Astrocyte (in vitro differentiated cells and primary cell): Measurements from ENCODE around the gene LRRC55. TPM values are rescaled to one million over a fixed set of nuclear protein-coding genes. Genes with fewer than 3 reads are reported as not detected.
"Not testable (repeated sequence)": the region's sequence is repeated elsewhere in the genome, so short reads cannot be mapped to it uniquely, and the experiment has no call there.

ENCODE experiments used
- DNase-seq: peaks from one replicate; pipeline ENCODE4 v3.0.0-alpha.2; 2010; ENCODE audit warnings: low read depth
- FAIRE-seq: peaks from 2 replicates; lab custom pipeline; 2011; peaks lifted over from hg19 to GRCh38; lab: Jason Lieb, UNC
- H2AFZ ChIP-seq: 2 replicates; pipeline ENCODE4 v1.6.0; 2012; ENCODE audit warnings: low read depth, low read length, inconsistent platforms
- H3K27ac ChIP-seq: 2 replicates; pipeline ENCODE4 v1.5.1; 2011; ENCODE audit warnings: low read depth, low read length, inconsistent platforms
- H3K27me3 ChIP-seq: 2 replicates; pipeline ENCODE4 v1.6.0; 2011; ENCODE audit warnings: low read length, inconsistent platforms; ENCODE audit not compliant: insufficient read depth
- H3K36me3 ChIP-seq: 2 replicates; pipeline ENCODE4 v1.5.1; 2011; ENCODE audit warnings: low read length, inconsistent platforms; ENCODE audit not compliant: insufficient read depth
- H3K4me1 ChIP-seq: 2 replicates; pipeline ENCODE4 v1.5.1; 2011; ENCODE audit warnings: low read length, inconsistent platforms; ENCODE audit not compliant: insufficient read depth
- H3K4me2 ChIP-seq: 2 replicates; pipeline ENCODE4 v1.6.0; 2012; ENCODE audit warnings: low read length, inconsistent platforms
- H3K4me3 ChIP-seq: 2 replicates; pipeline ENCODE4 v1.5.1; 2011; ENCODE audit warnings: low read depth, mild to moderate bottlenecking, low read length, inconsistent platforms; ENCODE audit not compliant: insufficient read depth
- H3K79me2 ChIP-seq: 2 replicates; pipeline ENCODE4 v1.6.0; 2012; ENCODE audit warnings: mild to moderate bottlenecking, low read length, inconsistent platforms; ENCODE audit not compliant: insufficient read depth
- H3K9ac ChIP-seq: 2 replicates; pipeline ENCODE4 v1.6.0; 2012; ENCODE audit warnings: mild to moderate bottlenecking, low read length, inconsistent platforms
- H3K9me3 ChIP-seq: 2 replicates; pipeline ENCODE4 v1.5.1; 2012; ENCODE audit warnings: low read depth, mild to moderate bottlenecking, low read length, inconsistent platforms; ENCODE audit not compliant: insufficient read depth
- H4K20me1 ChIP-seq: 2 replicates; pipeline ENCODE4 v1.6.0; 2012; ENCODE audit warnings: low read length, inconsistent platforms; ENCODE audit not compliant: insufficient read depth
- H3K27ac Mint-ChIP-seq: one replicate; pipeline ENCODE4 v1.8.0; 2021; ENCODE audit warnings: mild to moderate bottlenecking, mixed read lengths; ENCODE audit not compliant: unreplicated experiment
- H3K27me3 Mint-ChIP-seq: one replicate; pipeline ENCODE4 v1.8.0; 2021; ENCODE audit warnings: low read depth, mixed read lengths; ENCODE audit not compliant: unreplicated experiment
- H3K36me3 Mint-ChIP-seq: one replicate; pipeline ENCODE4 v1.8.0; 2021; ENCODE audit warnings: low read depth, mixed read lengths; ENCODE audit not compliant: unreplicated experiment
- H3K4me1 Mint-ChIP-seq: one replicate; pipeline ENCODE4 v1.8.0; 2021; ENCODE audit warnings: low read depth, mixed read lengths; ENCODE audit not compliant: unreplicated experiment
- H3K4me3 Mint-ChIP-seq: one replicate; pipeline ENCODE4 v1.8.0; 2021; ENCODE audit warnings: mild to moderate bottlenecking, moderate library complexity, mixed read lengths; ENCODE audit not compliant: unreplicated experiment
- H3K9me3 Mint-ChIP-seq: one replicate; pipeline ENCODE4 v1.8.0; 2021; ENCODE audit warnings: mild to moderate bottlenecking, mixed read lengths; ENCODE audit not compliant: unreplicated experiment
- CTCF ChIP-seq: IDR thresholded peaks from 2 replicates; pipeline ENCODE4 v1.5.1; 2011; ENCODE audit warnings: low read depth, mild to moderate bottlenecking, inconsistent platforms, low read length, moderate library complexity; ENCODE audit not compliant: insufficient read depth
- EZH2 ChIP-seq: IDR thresholded peaks from 2 replicates; pipeline ENCODE4 v1.6.1; 2012; ENCODE audit warnings: mild to moderate bottlenecking, low read length, inconsistent platforms; ENCODE audit not compliant: insufficient read depth
- total RNA-seq: library from RNA; stranded (reverse); gene quantifications from 2 replicates; pipeline ENCODE4 v1.2.1, GENCODE V29; 2021

Gene LRRC55
- total RNA-seq, 1 donor from 2014 or later: not detected

DNA sequence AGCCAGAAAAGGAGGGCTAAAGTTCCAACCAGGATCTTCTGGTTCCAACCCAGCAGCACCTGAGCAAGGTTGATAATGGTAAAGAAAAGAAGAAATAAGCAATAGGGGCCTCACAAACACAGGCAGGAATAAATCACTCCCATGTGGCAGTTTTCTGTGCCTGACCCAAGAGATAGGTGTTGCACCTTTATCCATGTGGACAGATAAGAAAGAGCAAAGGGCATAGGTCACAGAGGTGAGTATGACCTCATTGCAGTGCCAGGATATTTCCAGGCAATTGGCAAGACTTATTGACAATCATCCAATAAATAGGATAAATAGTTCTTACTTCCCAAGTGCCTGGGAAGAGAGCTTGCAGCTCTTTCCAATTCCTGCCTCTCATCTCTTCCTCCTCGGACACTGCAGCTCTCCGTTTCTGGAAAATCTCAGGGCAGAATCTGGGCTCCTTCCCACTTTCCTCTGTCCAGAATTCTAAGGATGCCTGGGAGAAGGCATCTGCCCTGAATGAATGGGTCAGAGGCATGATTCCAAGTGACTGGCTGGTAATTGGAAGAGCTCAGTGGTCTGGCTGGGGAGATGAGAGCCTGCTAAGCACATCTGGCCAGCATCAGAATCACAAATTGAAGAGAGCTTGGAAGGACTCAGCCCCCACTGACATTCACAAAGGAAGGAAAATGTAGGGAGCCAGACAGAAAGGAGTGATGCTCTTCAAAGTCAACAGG is 14.5 kb upstream of the LRRC55 start:
- Histone ChIP-seq H2AFZ (no peak overlapping the region), H3K4me2 (no peak overlapping the region), H3K27ac (no peak overlapping the region), H3K27me3 (no peaks in the 10 kb centered on the region), H3K9me3 (no peaks in the 10 kb centered on the region), H3K4me1 (no peaks in the 10 kb centered on the region), H3K79me2 (no peaks in the 10 kb centered on the region), H3K9ac (no peak overlapping the region), H3K36me3 (no peaks in the 10 kb centered on the region), H4K20me1 (no peaks in the 10 kb centered on the region), H3K4me3 (no peak overlapping the region)
- Mint-ChIP-seq H3K4me1 (no peaks in the 10 kb centered on the region), H3K9me3 (peaks cover 17% of the 10 kb centered on the region), H3K27ac (no peak overlapping the region), H3K27me3 (peaks cover 32% of the 10 kb centered on the region), H3K4me3 (no peak overlapping the region), H3K36me3 (no peaks in the 10 kb centered on the region)
- TF ChIP-seq CTCF (no peak), EZH2 (no peak)
- FAIRE-seq (no peak), DNase-seq (no peak)

DNA sequence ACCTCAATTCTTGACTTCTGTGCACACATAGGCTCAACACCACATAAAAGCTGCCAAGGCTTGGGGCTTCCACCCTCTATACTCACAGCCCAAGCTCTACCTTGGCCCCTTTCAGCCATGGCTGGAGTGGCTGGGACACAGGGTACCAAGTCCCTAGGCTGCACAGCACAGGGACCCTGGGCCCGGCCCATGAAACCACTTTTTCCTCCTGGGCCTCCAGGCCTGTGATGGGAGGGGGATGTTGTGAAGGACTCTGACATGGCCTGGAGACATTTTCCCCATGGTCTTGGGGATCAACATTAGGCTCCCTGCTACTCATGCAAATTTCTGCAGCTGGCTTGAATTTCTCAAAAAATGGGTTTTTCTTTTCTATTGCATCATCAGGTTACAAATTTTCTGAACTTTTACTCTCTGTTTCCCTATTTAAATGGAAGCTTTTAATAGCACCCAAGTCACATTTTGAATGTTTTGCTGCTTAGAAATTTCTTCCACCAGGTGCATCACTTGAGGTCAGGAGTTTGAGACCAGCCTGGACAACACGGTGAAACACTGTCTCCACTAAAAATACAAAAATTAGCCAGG is 11.9 kb upstream of the LRRC55 start:
- H3K4me1 Mint-ChIP-seq, H3K4me3 ChIP-seq, H3K36me3 Mint-ChIP-seq, H3K27me3 ChIP-seq, H3K9me3 ChIP-seq, H3K27ac Mint-ChIP-seq, H4K20me1 ChIP-seq, DNase-seq, H3K4me2 ChIP-seq, H3K4me1 ChIP-seq, H3K79me2 ChIP-seq, H3K4me3 Mint-ChIP-seq, H2AFZ ChIP-seq, H3K36me3 ChIP-seq, H3K27ac ChIP-seq, H3K9ac ChIP-seq, FAIRE-seq: not testable (repeated sequence)
- Mint-ChIP-seq H3K27me3 (peaks cover 35% of the 10 kb centered on the region), H3K9me3 (peaks cover 17% of the 10 kb centered on the region)

DNA sequence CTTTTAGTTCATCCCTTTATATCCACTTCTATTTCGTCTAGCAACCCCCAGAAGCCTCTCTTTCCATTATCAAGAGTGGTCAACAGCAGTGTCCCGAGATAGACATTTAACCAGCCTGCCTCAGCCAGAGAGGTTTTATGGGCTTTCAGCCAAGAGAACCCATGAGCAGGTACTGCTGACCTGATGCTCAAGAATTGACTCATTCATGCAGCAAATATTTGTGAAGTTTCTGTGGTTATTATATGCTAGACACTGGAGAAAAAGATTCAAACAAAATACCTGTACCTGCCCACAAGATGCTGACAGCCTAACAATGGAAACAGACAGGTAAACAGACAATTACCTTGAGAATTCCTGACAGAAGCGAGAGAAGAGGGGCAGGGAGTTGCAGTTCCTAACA is 9.7 kb upstream of the LRRC55 start:
- H3K4me3 Mint-ChIP-seq: no peak overlapping the region
- H3K27ac ChIP-seq: no peak overlapping the region
- H3K9me3 ChIP-seq: no peaks in the 10 kb centered on the region
- H3K9ac ChIP-seq: no peak overlapping the region
- H3K4me3 ChIP-seq: no peak overlapping the region
- H3K4me1 ChIP-seq: no peaks in the 10 kb centered on the region
- H3K27me3 ChIP-seq: no peaks in the 10 kb centered on the region
- DNase-seq (no peak), FAIRE-seq (no peak)
- H3K4me1 Mint-ChIP-seq: no peaks in the 10 kb centered on the region
- peaks cover 30% of the 10 kb centered on the region for H3K27me3 Mint-ChIP-seq
- no peaks in the 10 kb centered on the region for H3K79me2 ChIP-seq
- H3K9me3 Mint-ChIP-seq: peaks cover 16% of the 10 kb centered on the region
- no peak for TF ChIP-seq EZH2
- TF ChIP-seq CTCF: no peak
- no peak overlapping the region for H3K4me2 ChIP-seq
- no peaks in the 10 kb centered on the region for H3K36me3 ChIP-seq
- H3K36me3 Mint-ChIP-seq: no peaks in the 10 kb centered on the region
- no peaks in the 10 kb centered on the region for H4K20me1 ChIP-seq
- no peak overlapping the region for H3K27ac Mint-ChIP-seq
- no peak overlapping the region for H2AFZ ChIP-seq
